OCI-LY1 (cell line): ENCODE results near the gene ABCB11.

Experiments used
- CTCF ChIP-seq: fragments of 200-600 bp; sonication (generic), shearing (Covaris generic); IDR thresholded peaks from 2 replicates; pipeline ENCODE4 v1.5.1; 2017; ENCODE audit warnings: mild to moderate bottlenecking, antibody characterized with exemption, low read length, moderate library complexity, mixed read lengths
- EZH2 ChIP-seq: fragments of 200-600 bp; sonication (generic), shearing (Covaris generic); IDR thresholded peaks from 2 replicates; pipeline ENCODE4 v1.8.0; 2017; ENCODE audit warnings: borderline replicate concordance, mixed run types, mild to moderate bottlenecking, antibody characterized with exemption, low read length, moderate library complexity, mixed read lengths

- TF ChIP-seq CTCF = peak; percentile 57
- no peak for TF ChIP-seq EZH2
Observed at GRCh38 chr2:168920504-168921157, 110.5 kb downstream of the ABCB11 start.
